Smooth muscle cell (in vitro differentiated cells): ENCODE data around the gene JMJD7. TPM values are rescaled to one million over a fixed set of nuclear protein-coding genes. Genes with fewer than 3 reads are reported as not detected.

Experiments used
- DNase-seq: peaks from one replicate; lab custom pipeline; 2025; ENCODE audit not compliant: unreplicated experiment; lab: John Stamatoyannopoulos, UW
- H2AFZ ChIP-seq: fragments of 200-600 bp; sonication (generic); 2 replicates; pipeline ENCODE4 v1.6.0; 2016; ENCODE audit warnings: antibody characterized with exemption, low read depth, mild to moderate bottlenecking
- H3F3A ChIP-seq: fragments of 200-600 bp; sonication (generic); 2 replicates; pipeline ENCODE4 v1.6.0; 2017; ENCODE audit warnings: antibody characterized with exemption, low read depth
- H3K27ac ChIP-seq: fragments of 200-600 bp; sonication (generic); 2 replicates; pipeline ENCODE4 v1.5.1; 2016; ENCODE audit warnings: low read depth, mild to moderate bottlenecking
- H3K27me3 ChIP-seq: fragments of 200-600 bp; sonication (generic); 2 replicates; pipeline ENCODE4 v1.6.1; 2016; ENCODE audit warnings: low read depth, mild to moderate bottlenecking
- H3K36me3 ChIP-seq: fragments of 200-600 bp; sonication (generic); 2 replicates; pipeline ENCODE4 v1.5.1; 2016; ENCODE audit warnings: low read depth
- H3K4me1 ChIP-seq: fragments of 200-600 bp; sonication (generic); 2 replicates; pipeline ENCODE4 v1.5.1; 2016; ENCODE audit warnings: low read depth
- H3K4me2 ChIP-seq: fragments of 200-600 bp; sonication (generic); 2 replicates; pipeline ENCODE4 v1.6.0; 2016; ENCODE audit warnings: mild to moderate bottlenecking
- H3K4me3 ChIP-seq: fragments of 200-600 bp; sonication (generic); 2 replicates; pipeline ENCODE4 v1.5.1; 2016; ENCODE audit warnings: mild to moderate bottlenecking
- H3K79me2 ChIP-seq: fragments of 200-600 bp; sonication (generic); 2 replicates; pipeline ENCODE4 v1.6.0; 2016; ENCODE audit warnings: low read depth, mild to moderate bottlenecking
- H3K9ac ChIP-seq: fragments of 200-600 bp; sonication (generic); 2 replicates; pipeline ENCODE4 v1.6.0; 2016; ENCODE audit warnings: low read depth
- H3K9me3 ChIP-seq: fragments of 200-600 bp; sonication (generic); replicated peaks from 2 replicates; pipeline ENCODE4 v1.5.1; 2016; ENCODE audit warnings: low read depth
- H4K20me1 ChIP-seq: fragments of 200-600 bp; sonication (generic); 2 replicates; pipeline ENCODE4 v1.6.0; 2016; ENCODE audit warnings: low read depth
- WGBS: methylation state at CpG from one replicate; pipeline ENCODE4 v1.1.7; 2016; ENCODE audit warnings: low lambda C conversion rate; 5-methylcytosine and 5-hydroxymethylcytosine counted together
- polyA plus RNA-seq: library from polyadenylated mRNA; unstranded; fragments of >200 nt; fragmentation: Nextera tagmentation; extraction: Ambion mirVana; gene quantifications from 2 replicates; pipeline ENCODE4 v1.2.1, GENCODE V29; 2016
- total RNA-seq: library from RNA; depleted of rRNA; stranded (reverse); fragments of >200 nt; gene quantifications from 2 replicates; pipeline ENCODE4 v1.2.3, GENCODE V29; 2014
- TF ChIP-seq, protein P1 (sequence below): fragments of 200-600 bp; sonication (generic); IDR thresholded peaks from 2 replicates; pipeline ENCODE4 v1.5.1; 2017; ENCODE audit warnings: borderline replicate concordance, mild to moderate bottlenecking, antibody characterized with exemption; ENCODE audit not compliant: insufficient read depth, poor library complexity, severe bottlenecking

Gene JMJD7
- total and polyA plus RNA-seq, 2 experiments from 2014 or later: 3.3 to 5.0 TPM

DNA sequence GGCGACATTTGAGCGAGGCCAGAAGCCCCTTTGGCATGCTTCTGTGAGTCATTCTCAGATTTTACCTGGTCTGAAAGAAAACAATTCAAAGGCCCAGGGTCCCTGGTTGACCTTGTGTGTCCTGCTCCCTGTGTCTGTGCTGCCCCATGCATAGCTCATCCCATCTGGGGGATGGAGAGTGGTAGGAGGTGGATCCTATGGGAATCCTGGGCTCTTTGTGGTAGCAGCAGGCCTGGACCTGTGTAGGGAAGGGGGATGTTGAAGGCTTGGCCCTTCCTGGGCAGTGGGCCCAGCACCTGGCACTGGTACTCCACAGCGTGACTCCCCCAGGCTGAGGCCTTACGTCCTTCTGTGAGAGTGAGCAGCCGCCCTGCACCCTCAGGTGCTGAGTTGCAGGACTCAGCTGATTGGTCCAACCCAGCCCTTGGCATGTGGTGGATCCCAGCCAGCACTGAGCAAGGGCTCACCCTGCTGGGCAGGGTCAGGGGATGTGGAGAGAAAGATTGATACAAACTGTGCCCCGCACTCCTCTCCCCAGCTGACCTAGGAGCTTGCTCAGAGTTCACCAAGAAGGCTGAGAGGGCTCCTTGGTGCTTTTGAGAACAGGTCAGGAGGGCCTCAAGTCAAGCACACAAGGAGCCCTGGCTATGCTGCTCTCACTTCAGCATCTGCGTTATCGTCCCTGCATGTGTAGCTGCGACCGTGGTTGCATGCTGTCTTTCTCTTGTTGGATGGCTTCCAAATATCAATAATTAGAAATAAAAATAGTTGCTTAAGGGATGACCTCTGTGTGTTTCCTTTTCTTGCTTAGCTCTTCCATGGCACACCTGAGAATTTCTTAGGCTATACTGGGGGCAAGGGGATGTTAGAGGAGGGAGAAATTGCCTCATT, 21.4 kb upstream of the JMJD7 start:
- no peaks in the 10 kb centered on the region for H3K27me3 ChIP-seq
- H3K4me2 ChIP-seq: no peak overlapping the region
- no peak overlapping the region for H3K9ac ChIP-seq
- no peaks in the 10 kb centered on the region for H3F3A ChIP-seq
- H3K36me3 ChIP-seq: no peaks in the 10 kb centered on the region
- H3K79me2 ChIP-seq: peaks cover 6% of the 10 kb centered on the region
- H3K9me3 ChIP-seq: no peaks in the 10 kb centered on the region
- H3K27ac ChIP-seq: no peak overlapping the region
- peaks cover 15% of the 10 kb centered on the region for H4K20me1 ChIP-seq
- H3K4me3 ChIP-seq: no peak overlapping the region
- H2AFZ ChIP-seq: no peak overlapping the region
- H3K4me1 ChIP-seq: no peaks in the 10 kb centered on the region
- WGBS: 84% methylated on average over 10 of the region's 10 CpGs
- TF ChIP-seq, protein P1, sequence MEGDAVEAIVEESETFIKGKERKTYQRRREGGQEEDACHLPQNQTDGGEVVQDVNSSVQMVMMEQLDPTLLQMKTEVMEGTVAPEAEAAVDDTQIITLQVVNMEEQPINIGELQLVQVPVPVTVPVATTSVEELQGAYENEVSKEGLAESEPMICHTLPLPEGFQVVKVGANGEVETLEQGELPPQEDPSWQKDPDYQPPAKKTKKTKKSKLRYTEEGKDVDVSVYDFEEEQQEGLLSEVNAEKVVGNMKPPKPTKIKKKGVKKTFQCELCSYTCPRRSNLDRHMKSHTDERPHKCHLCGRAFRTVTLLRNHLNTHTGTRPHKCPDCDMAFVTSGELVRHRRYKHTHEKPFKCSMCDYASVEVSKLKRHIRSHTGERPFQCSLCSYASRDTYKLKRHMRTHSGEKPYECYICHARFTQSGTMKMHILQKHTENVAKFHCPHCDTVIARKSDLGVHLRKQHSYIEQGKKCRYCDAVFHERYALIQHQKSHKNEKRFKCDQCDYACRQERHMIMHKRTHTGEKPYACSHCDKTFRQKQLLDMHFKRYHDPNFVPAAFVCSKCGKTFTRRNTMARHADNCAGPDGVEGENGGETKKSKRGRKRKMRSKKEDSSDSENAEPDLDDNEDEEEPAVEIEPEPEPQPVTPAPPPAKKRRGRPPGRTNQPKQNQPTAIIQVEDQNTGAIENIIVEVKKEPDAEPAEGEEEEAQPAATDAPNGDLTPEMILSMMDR: no peak
- DNase-seq: no peak

DNA sequence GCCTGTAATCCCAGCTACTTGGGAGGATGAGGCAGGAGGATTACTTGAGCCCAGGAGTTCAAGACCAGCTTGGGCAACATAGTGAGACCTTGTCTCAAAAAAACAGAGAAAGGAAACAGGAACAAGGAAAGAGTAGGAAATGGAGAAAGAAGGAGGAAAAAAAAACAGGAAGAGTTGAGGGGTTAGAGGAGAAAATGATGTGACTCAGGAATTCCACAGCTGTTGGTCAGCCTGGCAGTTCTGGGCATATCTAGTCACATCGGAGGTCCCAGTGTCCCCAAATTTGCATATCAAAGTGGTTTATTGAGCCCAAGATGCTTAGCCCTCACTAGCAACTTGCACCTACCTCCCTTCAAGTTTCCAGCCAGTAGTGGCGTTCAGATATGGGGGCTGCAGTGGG, 18.8 kb upstream of the JMJD7 start:
- no peak for DNase-seq
- H2AFZ ChIP-seq: no peak overlapping the region
- H3K27ac ChIP-seq: no peak overlapping the region
- H3K79me2 ChIP-seq: peaks cover 6% of the 10 kb centered on the region
- H4K20me1 ChIP-seq: peaks cover 21% of the 10 kb centered on the region
- no peaks in the 10 kb centered on the region for H3F3A ChIP-seq
- H3K9me3 ChIP-seq: no peaks in the 10 kb centered on the region
- WGBS: 61% methylated on average over 2 of the region's 2 CpGs
- H3K4me3 ChIP-seq: no peak overlapping the region
- no peaks in the 10 kb centered on the region for H3K36me3 ChIP-seq
- H3K4me1 ChIP-seq: no peaks in the 10 kb centered on the region
- TF ChIP-seq, protein P1: no peak
- H3K4me2 ChIP-seq: no peak overlapping the region
- no peaks in the 10 kb centered on the region for H3K27me3 ChIP-seq
- H3K9ac ChIP-seq: no peak overlapping the region

DNA sequence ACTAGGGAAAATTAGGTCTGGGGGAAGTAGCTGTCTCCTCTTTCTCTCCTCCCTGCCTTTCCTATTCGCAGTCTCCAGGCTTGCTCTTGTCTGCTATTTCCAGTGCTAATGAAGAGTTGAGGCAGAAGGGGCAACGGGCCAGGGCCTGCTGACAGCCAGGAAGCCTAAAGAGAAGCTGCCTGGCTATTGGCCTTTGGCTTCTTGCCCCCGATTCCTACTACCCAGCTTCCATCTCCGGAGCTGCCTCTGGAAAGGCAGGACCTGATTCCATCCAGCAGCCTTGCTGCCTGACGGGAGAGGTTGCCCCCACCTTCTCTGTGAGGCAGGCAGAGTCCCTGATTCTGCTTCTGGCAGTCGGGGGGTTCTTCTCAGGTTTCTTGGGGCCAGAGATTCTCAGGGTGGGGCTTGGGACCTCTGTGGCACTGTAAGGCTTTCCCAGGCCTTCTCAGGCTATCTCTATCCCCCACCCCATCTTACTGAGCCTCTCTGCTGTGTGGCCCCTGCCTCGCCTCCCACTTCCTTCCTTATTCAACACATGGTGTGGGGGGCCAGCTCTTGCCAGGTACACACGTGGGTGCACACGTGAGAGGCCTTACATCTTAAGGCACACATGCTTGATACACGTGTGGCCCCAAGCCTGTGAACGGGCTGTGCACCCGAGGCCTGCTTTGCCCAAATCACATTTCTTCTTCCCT, 18.2 kb upstream of the JMJD7 start:
- Histone ChIP-seq H3K9me3 (no peaks in the 10 kb centered on the region), H3K79me2 (peaks cover 6% of the 10 kb centered on the region), H2AFZ (no peak overlapping the region), H3K27ac (no peak overlapping the region), H3F3A (no peaks in the 10 kb centered on the region), H3K4me3 (no peak overlapping the region), H3K27me3 (no peaks in the 10 kb centered on the region), H3K36me3 (no peaks in the 10 kb centered on the region), H3K4me2 (no peak overlapping the region), H4K20me1 (peaks cover 21% of the 10 kb centered on the region), H3K9ac (no peak overlapping the region), H3K4me1 (no peaks in the 10 kb centered on the region)
- TF ChIP-seq, protein P1: no peak
- 90% methylated on average over 12 of the region's 12 CpGs for WGBS
- no peak for DNase-seq
